Uterus (tissue), 4 donors: ENCODE data around the gene COX6A2. TPM values are rescaled to one million over a fixed set of nuclear protein-coding genes. Genes with fewer than 3 reads are reported as not detected.

Source experiments
- DNase-seq, 2 donors: peaks; one replicate each; pipeline ENCODE4 v3.0.0-alpha.2; 2019 to 2020
- H3K27ac ChIP-seq, 2 donors: fragments of 200-600 bp; sonication (generic); 1 replicate in 1 of 2; 2 replicates in 1 of 2; pipeline ENCODE4 v1.5.1; 2016 to 2018
- H3K27me3 ChIP-seq, 2 donors: fragments of 200-600 bp; sonication (generic); one replicate each; pipeline ENCODE4 v1.5.1; 2018 to 2019; ENCODE audit warnings: control low read depth in 1 of 2
- H3K36me3 ChIP-seq, 2 donors: fragments of 200-600 bp; sonication (generic); one replicate each; pipeline ENCODE4 v1.5.1; 2019; ENCODE audit warnings: control low read depth in 1 of 2
- H3K4me1 ChIP-seq, 2 donors: fragments of 200-600 bp; sonication (generic); one replicate each; pipeline ENCODE4 v1.5.1; 2018 to 2019; ENCODE audit warnings: control low read depth in 1 of 2
- H3K4me3 ChIP-seq, 2 donors: fragments of 200-600 bp; sonication (generic); 1 replicate in 1 of 2; 2 replicates in 1 of 2; pipeline ENCODE4 v1.5.1; 2018 to 2019; ENCODE audit warnings: mild to moderate bottlenecking in 1 of 2
- H3K9me3 ChIP-seq, 2 donors: fragments of 200-600 bp; sonication (generic); one replicate each; pipeline ENCODE4 v1.5.1; 2019; ENCODE audit warnings: control low read depth in 1 of 2
- CTCF ChIP-seq, 4 experiments: fragments of 200-600 bp in 2 of 4; fragments of 450-650 bp in 2 of 4; sonication (generic) in 2 of 4; IDR thresholded peaks; one replicate each; pipeline ENCODE4 v1.5.1; 2016 to 2019; ENCODE audit warnings: antibody characterized with exemption in 4 of 4, mild to moderate bottlenecking in 2 of 4, moderate library complexity in 1 of 4
- POLR2A ChIP-seq, 2 donors: fragments of 450-650 bp; IDR thresholded peaks; one replicate each; pipeline ENCODE4 v1.6.1; 2016; ENCODE audit warnings: antibody characterized with exemption in 2 of 2, mild to moderate bottlenecking in 1 of 2, moderate library complexity in 1 of 2
- intact Hi-C: fragments of 100-400 bp; cut with DNase I; formaldehyde crosslinking; loops from one replicate; pipeline ENCODE4 v1.15.1; 2023; ENCODE audit warnings: low total_unique reads
- total RNA-seq, 4 donors: library from RNA; depleted of rRNA in 3 of 4; stranded (reverse); fragments of >200 nt in 3 of 4; gene quantifications; one replicate each; pipeline versions ENCODE4 v1.1.0 to v1.2.4, GENCODE V29; 2014 to 2023
- donor health status: DM: yes; HTN: yes; CAD: no.

Gene COX6A2
- total RNA-seq = not detected

- no peaks in the 10 kb centered on the region for H3K36me3 ChIP-seq
- intact Hi-C loops = no loop called here
- H3K9me3 ChIP-seq = no peaks in the 10 kb centered on the region
- H3K27ac ChIP-seq = peak within 1 kb of the TSS in 1 of 2 donors; percentile 77
- no peaks in the 10 kb centered on the region for H3K4me1 ChIP-seq
- TF ChIP-seq POLR2A (IDR thresholded peaks at IDR 0.05) = no peak
- no peak for TF ChIP-seq CTCF (IDR thresholded peaks at IDR 0.05)
- H3K27me3 ChIP-seq = no peaks in the 10 kb centered on the region
- no peak for DNase-seq
- peak within 1 kb of the TSS; percentile 11 to 50 for H3K4me3 ChIP-seq
Observed at GRCh38 chr16:31428279-31428597, at the start of gene COX6A2. TSS of gene COX6A2 (minus strand) at chr16:31428360. CDS start at chr16:31428325, 35 bp downstream.

GRCh38 chr16:31477220-31478216 lies 49.4 kb upstream of the COX6A2 start:
- no peak overlapping the region for H3K4me3 ChIP-seq
- H3K4me1 ChIP-seq = peaks cover 0 to 11% of the 10 kb centered on the region in 2 donors
- H3K36me3 ChIP-seq = no peaks in the 10 kb centered on the region
- intact Hi-C loops = no loop called here
- H3K9me3 ChIP-seq = no peaks in the 10 kb centered on the region
- no peaks in the 10 kb centered on the region for H3K27me3 ChIP-seq
- DNase-seq = no peak
- TF ChIP-seq POLR2A (IDR thresholded peaks at IDR 0.05) = no peak
- no peak for TF ChIP-seq CTCF (IDR thresholded peaks at IDR 0.05)
- no peak overlapping the region for H3K27ac ChIP-seq

- TF ChIP-seq CTCF (IDR thresholded peaks at IDR 0.05) (no peak), POLR2A (IDR thresholded peaks at IDR 0.05) (peak in 1 of 2 donors; percentile 23)
- peaks cover 0 to 11% of the 10 kb centered on the region in 2 donors for H3K4me1 ChIP-seq
- H3K4me3 ChIP-seq = no peak overlapping the region
- H3K27ac ChIP-seq = no peak overlapping the region
- H3K27me3 ChIP-seq = no peaks in the 10 kb centered on the region
- no peaks in the 10 kb centered on the region for H3K9me3 ChIP-seq
- DNase-seq = peak in 1 of 2 donors; percentile 54
- intact Hi-C loops = no loop called here
- no peaks in the 10 kb centered on the region for H3K36me3 ChIP-seq
Observed at GRCh38 chr16:31476303-31477219, 48.4 kb upstream of the COX6A2 start.

- intact Hi-C loops = no loop called here
- peaks cover 3 to 16% of the 10 kb centered on the region in 2 donors for H3K4me1 ChIP-seq
- no peaks in the 10 kb centered on the region for H3K27me3 ChIP-seq
- no peak overlapping the region for H3K27ac ChIP-seq
- no peaks in the 10 kb centered on the region for H3K36me3 ChIP-seq
- no peak overlapping the region for H3K4me3 ChIP-seq
- DNase-seq = no peak
- TF ChIP-seq CTCF (IDR thresholded peaks at IDR 0.05) = no peak
- no peaks in the 10 kb centered on the region for H3K9me3 ChIP-seq
Observed at GRCh38 chr16:31475946-31476302, 47.8 kb upstream of the COX6A2 start.
